HCT116 (cell line): ENCODE measurements around the gene TMEM239. TPM values are rescaled to one million over a fixed set of nuclear protein-coding genes. Genes with fewer than 3 reads are reported as not detected.

Source experiments
- ATAC-seq: fragments of 200-7000 bp; cut with Tn5 transposase; 2 replicates; pipeline ENCODE4 v1.9.1; 2020; ENCODE audit warnings: mild to moderate bottlenecking, moderate library complexity
- BruUV-seq: library from RNA; stranded (reverse); fragments of 400-500 nt; replicated peaks from 2 replicates; lab custom pipeline; 2021; lab: Mats Ljungman, UMichigan
- CTCF ChIA-PET: fragments of 300-600 bp; sonication (Branson Sonifier 250); formaldehyde crosslinking; loops from one replicate; lab custom pipeline; 2021; ENCODE audit warnings: antibody characterized with exemption; lab: Charles Lee
- POLR2A ChIA-PET: fragments of 300-600, 350-600 bp; sonication (Branson Sonifier 250); formaldehyde crosslinking; loops from one replicate; lab custom pipeline; 2021; ENCODE audit warnings: antibody characterized with exemption; lab: Charles Lee
- RAD21 ChIA-PET, 2 experiments: fragments of 300-600 bp; sonication (Branson Sonifier 250); formaldehyde crosslinking; loops; one replicate each; lab custom pipeline; 2023; ENCODE audit warnings: low total read pairs in 2 of 2; ENCODE audit not compliant: uncharacterized antibody in 2 of 2, unreplicated experiment in 2 of 2, low non-redundant PET in 1 of 2; lab: Charles Lee
- DNase-seq: peaks from one replicate; pipeline ENCODE4 v3.0.0-alpha.2; 2010; ENCODE audit warnings: low read depth, low spot score
- H2AFZ ChIP-seq: fragments of 200-600 bp; shearing (Covaris generic), sonication (generic); 2 replicates; pipeline ENCODE4 v1.6.1; 2017; ENCODE audit warnings: low read depth, mixed run types, mixed read lengths, antibody characterized with exemption, low read length; ENCODE audit not compliant: poor library complexity, severe bottlenecking
- H3K27ac ChIP-seq: 2 replicates; pipeline ENCODE4 v1.5.1; 2012; ENCODE audit warnings: low read depth, low read length
- H3K27me3 ChIP-seq: fragments of 200-600 bp; sonication (generic); 2 replicates; pipeline ENCODE4 v1.6.1; 2016; ENCODE audit warnings: mixed run types, low read length, mixed read lengths; ENCODE audit not compliant: insufficient read depth
- H3K36me3 ChIP-seq, 2 experiments: fragments of 200-500 bp in 1 of 2; fragments of 200-600 bp in 1 of 2; sonication (Bioruptor generic) in 1 of 2; sonication (generic) in 1 of 2; 2 replicates each; pipeline versions ENCODE4 v1.5.1 to v1.6.1; 2014 to 2016; ENCODE audit warnings: low read length in 2 of 2, inconsistent platforms in 1 of 2, mixed read lengths in 1 of 2, mixed run types in 1 of 2; ENCODE audit not compliant: insufficient read depth in 2 of 2, control insufficient read depth in 1 of 2
- H3K4me1 ChIP-seq, 2 experiments: fragments of 200-600 bp in 1 of 2; sonication (generic) in 1 of 2; 2 replicates each; pipeline versions ENCODE4 v1.5.1 to v1.6.1; 2012 to 2017; ENCODE audit warnings: low read length in 2 of 2, inconsistent platforms in 1 of 2, mild to moderate bottlenecking in 1 of 2, mixed read lengths in 1 of 2, mixed run types in 1 of 2, moderate library complexity in 1 of 2; ENCODE audit not compliant: insufficient read depth in 2 of 2, control insufficient read depth in 1 of 2
- H3K4me2 ChIP-seq: fragments of 200-600 bp; sonication (generic); 2 replicates; pipeline ENCODE4 v1.6.1; 2017; ENCODE audit warnings: mixed run types, low read length, mixed read lengths
- H3K4me3 ChIP-seq, 2 experiments: fragments of 200-600 bp in 1 of 2; sonication (generic) in 1 of 2; replicated peaks in 1 of 2; 2 replicates each; pipeline ENCODE4 v1.5.1; 2011 to 2016; ENCODE audit warnings: low read length in 2 of 2, control low read depth in 1 of 2, low read depth in 1 of 2, mild to moderate bottlenecking in 1 of 2, mixed read lengths in 1 of 2, mixed run types in 1 of 2
- H3K79me2 ChIP-seq: fragments of 200-600 bp; sonication (generic); 2 replicates; pipeline ENCODE4 v1.6.1; 2017; ENCODE audit warnings: mild to moderate bottlenecking, mixed run types, low read length, moderate library complexity, mixed read lengths; ENCODE audit not compliant: insufficient read depth
- H3K9ac ChIP-seq: fragments of 200-600 bp; sonication (generic); 2 replicates; pipeline ENCODE4 v1.6.1; 2016; ENCODE audit warnings: low read length, mixed read lengths
- H3K9me2 ChIP-seq: fragments of 200-600 bp; sonication (generic), shearing (Covaris generic); 2 replicates; pipeline ENCODE4 v1.6.1; 2017; ENCODE audit warnings: mixed run types, mild to moderate bottlenecking, moderate library complexity; ENCODE audit not compliant: insufficient read depth
- H3K9me3 ChIP-seq, 2 experiments: fragments of 200-500 bp in 1 of 2; fragments of 200-600 bp in 1 of 2; sonication (Bioruptor generic) in 1 of 2; sonication (generic) in 1 of 2; 2 replicates each; pipeline ENCODE4 v1.6.1; 2014 to 2017; ENCODE audit warnings: low read length in 2 of 2, mixed read lengths in 2 of 2, inconsistent platforms in 1 of 2, low read depth in 1 of 2, mild to moderate bottlenecking in 1 of 2, mixed run types in 1 of 2, moderate library complexity in 1 of 2; ENCODE audit not compliant: control insufficient read depth in 1 of 2, insufficient read depth in 1 of 2
- H4K20me1 ChIP-seq: fragments of 200-600 bp; sonication (generic), shearing (Covaris generic); 2 replicates; pipeline ENCODE4 v1.6.1; 2017; ENCODE audit warnings: mixed run types, mild to moderate bottlenecking, moderate library complexity; ENCODE audit not compliant: insufficient read depth
- EGR1 ChIP-seq: IDR thresholded peaks from 2 replicates; pipeline ENCODE4 v1.6.1; 2012; ENCODE audit warnings: low read depth
- EZH2 ChIP-seq: fragments of 200-600 bp; sonication (generic); IDR thresholded peaks from 2 replicates; pipeline ENCODE4 v1.6.1; 2017; ENCODE audit warnings: antibody characterized with exemption, mixed run types
- EZH2phosphoT487 ChIP-seq: fragments of 200-600 bp; IDR thresholded peaks from 2 replicates; pipeline ENCODE4 v1.6.1; 2018; ENCODE audit warnings: antibody characterized with exemption, borderline replicate concordance
- POLR2A ChIP-seq: IDR thresholded peaks from 2 replicates; pipeline ENCODE4 v1.7.0; 2011; ENCODE audit warnings: borderline replicate concordance; ENCODE audit not compliant: insufficient read depth, insufficient read length; ENCODE audit errors: extremely low read depth
- RAD21 ChIP-seq: IDR thresholded peaks from 2 replicates; pipeline ENCODE4 v1.6.1; 2012; ENCODE audit warnings: low read depth, mild to moderate bottlenecking
- ZFX ChIP-seq: fragments of 450-650 bp; IDR thresholded peaks from 2 replicates; pipeline ENCODE4 v1.6.1; 2017
- intact Hi-C: fragments of 100-400 bp; cut with micrococcal nuclease; formaldehyde crosslinking; loops from 2 replicates; pipeline ENCODE4 v1.10.0; 2022
- total RNA-seq: library from RNA; stranded (reverse); gene quantifications from one replicate; pipeline ENCODE4 v1.2.1, GENCODE V29; 2021; ENCODE audit not compliant: unreplicated experiment
- TF ChIP-seq, protein P1 (sequence below), 3 experiments: fragments of 200-600 bp in 1 of 3; sonication (generic) in 1 of 3; IDR thresholded peaks in 2 of 3; conservative IDR thresholded peaks in 1 of 3; 2 replicates each; pipeline ENCODE4 v1.5.1; 2012 to 2017; ENCODE audit warnings: low read depth in 2 of 3, low read length in 2 of 3, antibody characterized with exemption in 1 of 3, borderline replicate concordance in 1 of 3, control low read depth in 1 of 3, mild to moderate bottlenecking in 1 of 3, mixed read lengths in 1 of 3, mixed run types in 1 of 3, moderate library complexity in 1 of 3; ENCODE audit not compliant: insufficient read depth in 1 of 3
- TF ChIP-seq, protein P2 (sequence below): IDR thresholded peaks from 2 replicates; pipeline ENCODE4 v1.6.1; 2011; ENCODE audit warnings: mild to moderate bottlenecking, low read length, moderate library complexity; ENCODE audit not compliant: insufficient replicate concordance; ENCODE audit errors: extremely low read depth
- TF ChIP-seq, protein P3 (sequence below): IDR thresholded peaks from 2 replicates; pipeline ENCODE4 v1.6.1; 2012; ENCODE audit warnings: low read depth

Gene TMEM239
- total RNA-seq, 1 experiment from 2014 or later: not detected

DNA sequence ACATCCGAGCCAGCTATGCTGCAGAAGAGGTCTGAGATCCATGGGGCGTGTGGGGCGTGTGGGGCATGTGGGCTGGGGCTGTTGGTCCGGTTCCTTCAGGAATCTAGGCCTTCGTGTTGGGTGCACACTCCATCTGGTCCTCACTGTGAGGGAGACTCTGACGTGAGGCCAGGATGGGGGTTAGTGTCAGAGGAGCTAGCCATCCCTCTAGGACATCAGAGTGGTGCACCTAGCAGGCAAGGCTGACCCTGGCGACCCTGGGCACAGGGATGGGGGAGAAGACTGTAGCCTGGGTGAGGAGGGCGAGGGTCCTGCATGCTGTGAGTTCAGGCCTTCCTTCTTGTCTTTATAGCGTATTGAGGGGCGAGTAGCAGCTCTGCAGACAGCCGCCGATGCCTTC, 48.5 kb downstream of the TMEM239 start:
- Histone ChIP-seq H3K79me2 (no peaks in the 10 kb centered on the region), H3K4me2 (no peak overlapping the region), H2AFZ (no peak overlapping the region), H3K27ac (no peak overlapping the region), H4K20me1 (no peaks in the 10 kb centered on the region), H3K4me1 (peaks cover 0 to 7% of the 10 kb centered on the region in 2 experiments; a peak in 1 of 4 replicates), H3K9ac (no peak overlapping the region), H3K9me2 (no peaks in the 10 kb centered on the region), H3K27me3 (no peaks in the 10 kb centered on the region), H3K9me3 (no peaks in the 10 kb centered on the region), H3K36me3 (peaks cover 0 to 2% of the 10 kb centered on the region in 2 experiments; a peak in 2 of 4 replicates), H3K4me3 (no peak overlapping the region)
- RAD21 ChIA-PET: no interaction called here
- TF ChIP-seq RAD21 (no peak), EZH2 (no peak), POLR2A (no peak), EZH2phosphoT487 (no peak), EGR1 (no peak), ZFX (no peak)
- TF ChIP-seq, protein P1, sequence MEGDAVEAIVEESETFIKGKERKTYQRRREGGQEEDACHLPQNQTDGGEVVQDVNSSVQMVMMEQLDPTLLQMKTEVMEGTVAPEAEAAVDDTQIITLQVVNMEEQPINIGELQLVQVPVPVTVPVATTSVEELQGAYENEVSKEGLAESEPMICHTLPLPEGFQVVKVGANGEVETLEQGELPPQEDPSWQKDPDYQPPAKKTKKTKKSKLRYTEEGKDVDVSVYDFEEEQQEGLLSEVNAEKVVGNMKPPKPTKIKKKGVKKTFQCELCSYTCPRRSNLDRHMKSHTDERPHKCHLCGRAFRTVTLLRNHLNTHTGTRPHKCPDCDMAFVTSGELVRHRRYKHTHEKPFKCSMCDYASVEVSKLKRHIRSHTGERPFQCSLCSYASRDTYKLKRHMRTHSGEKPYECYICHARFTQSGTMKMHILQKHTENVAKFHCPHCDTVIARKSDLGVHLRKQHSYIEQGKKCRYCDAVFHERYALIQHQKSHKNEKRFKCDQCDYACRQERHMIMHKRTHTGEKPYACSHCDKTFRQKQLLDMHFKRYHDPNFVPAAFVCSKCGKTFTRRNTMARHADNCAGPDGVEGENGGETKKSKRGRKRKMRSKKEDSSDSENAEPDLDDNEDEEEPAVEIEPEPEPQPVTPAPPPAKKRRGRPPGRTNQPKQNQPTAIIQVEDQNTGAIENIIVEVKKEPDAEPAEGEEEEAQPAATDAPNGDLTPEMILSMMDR (IDR thresholded peaks at IDR 0.05 in 2 of 3, conservative IDR thresholded peaks at IDR 0.05 in 1 of 3; ENCODE audit: borderline replicate concordance in 1 of 3, insufficient read depth in 1 of 3, low read depth in 2 of 3, low read length in 2 of 3): no peak
- TF ChIP-seq, protein P2, sequence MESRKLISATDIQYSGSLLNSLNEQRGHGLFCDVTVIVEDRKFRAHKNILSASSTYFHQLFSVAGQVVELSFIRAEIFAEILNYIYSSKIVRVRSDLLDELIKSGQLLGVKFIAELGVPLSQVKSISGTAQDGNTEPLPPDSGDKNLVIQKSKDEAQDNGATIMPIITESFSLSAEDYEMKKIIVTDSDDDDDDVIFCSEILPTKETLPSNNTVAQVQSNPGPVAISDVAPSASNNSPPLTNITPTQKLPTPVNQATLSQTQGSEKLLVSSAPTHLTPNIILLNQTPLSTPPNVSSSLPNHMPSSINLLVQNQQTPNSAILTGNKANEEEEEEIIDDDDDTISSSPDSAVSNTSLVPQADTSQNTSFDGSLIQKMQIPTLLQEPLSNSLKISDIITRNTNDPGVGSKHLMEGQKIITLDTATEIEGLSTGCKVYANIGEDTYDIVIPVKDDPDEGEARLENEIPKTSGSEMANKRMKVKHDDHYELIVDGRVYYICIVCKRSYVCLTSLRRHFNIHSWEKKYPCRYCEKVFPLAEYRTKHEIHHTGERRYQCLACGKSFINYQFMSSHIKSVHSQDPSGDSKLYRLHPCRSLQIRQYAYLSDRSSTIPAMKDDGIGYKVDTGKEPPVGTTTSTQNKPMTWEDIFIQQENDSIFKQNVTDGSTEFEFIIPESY: no peak
- TF ChIP-seq, protein P3, sequence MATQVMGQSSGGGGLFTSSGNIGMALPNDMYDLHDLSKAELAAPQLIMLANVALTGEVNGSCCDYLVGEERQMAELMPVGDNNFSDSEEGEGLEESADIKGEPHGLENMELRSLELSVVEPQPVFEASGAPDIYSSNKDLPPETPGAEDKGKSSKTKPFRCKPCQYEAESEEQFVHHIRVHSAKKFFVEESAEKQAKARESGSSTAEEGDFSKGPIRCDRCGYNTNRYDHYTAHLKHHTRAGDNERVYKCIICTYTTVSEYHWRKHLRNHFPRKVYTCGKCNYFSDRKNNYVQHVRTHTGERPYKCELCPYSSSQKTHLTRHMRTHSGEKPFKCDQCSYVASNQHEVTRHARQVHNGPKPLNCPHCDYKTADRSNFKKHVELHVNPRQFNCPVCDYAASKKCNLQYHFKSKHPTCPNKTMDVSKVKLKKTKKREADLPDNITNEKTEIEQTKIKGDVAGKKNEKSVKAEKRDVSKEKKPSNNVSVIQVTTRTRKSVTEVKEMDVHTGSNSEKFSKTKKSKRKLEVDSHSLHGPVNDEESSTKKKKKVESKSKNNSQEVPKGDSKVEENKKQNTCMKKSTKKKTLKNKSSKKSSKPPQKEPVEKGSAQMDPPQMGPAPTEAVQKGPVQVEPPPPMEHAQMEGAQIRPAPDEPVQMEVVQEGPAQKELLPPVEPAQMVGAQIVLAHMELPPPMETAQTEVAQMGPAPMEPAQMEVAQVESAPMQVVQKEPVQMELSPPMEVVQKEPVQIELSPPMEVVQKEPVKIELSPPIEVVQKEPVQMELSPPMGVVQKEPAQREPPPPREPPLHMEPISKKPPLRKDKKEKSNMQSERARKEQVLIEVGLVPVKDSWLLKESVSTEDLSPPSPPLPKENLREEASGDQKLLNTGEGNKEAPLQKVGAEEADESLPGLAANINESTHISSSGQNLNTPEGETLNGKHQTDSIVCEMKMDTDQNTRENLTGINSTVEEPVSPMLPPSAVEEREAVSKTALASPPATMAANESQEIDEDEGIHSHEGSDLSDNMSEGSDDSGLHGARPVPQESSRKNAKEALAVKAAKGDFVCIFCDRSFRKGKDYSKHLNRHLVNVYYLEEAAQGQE: no peak
- CTCF ChIA-PET: no interaction called here
- no TSS peak for BruUV-seq
- intact Hi-C loops: no loop called here
- ATAC-seq (no peak), DNase-seq (no peak)
- POLR2A ChIA-PET: no interaction called here
